ENCODE measurements around the gene METTL22. TPM values are rescaled to one million over a fixed set of nuclear protein-coding genes. Genes with fewer than 3 reads are reported as not detected.

Gene METTL22
- total and polyA plus RNA-seq, 4 experiments from 2014 or later: 6.2 to 49.8 (median 28.6) TPM

DNA sequence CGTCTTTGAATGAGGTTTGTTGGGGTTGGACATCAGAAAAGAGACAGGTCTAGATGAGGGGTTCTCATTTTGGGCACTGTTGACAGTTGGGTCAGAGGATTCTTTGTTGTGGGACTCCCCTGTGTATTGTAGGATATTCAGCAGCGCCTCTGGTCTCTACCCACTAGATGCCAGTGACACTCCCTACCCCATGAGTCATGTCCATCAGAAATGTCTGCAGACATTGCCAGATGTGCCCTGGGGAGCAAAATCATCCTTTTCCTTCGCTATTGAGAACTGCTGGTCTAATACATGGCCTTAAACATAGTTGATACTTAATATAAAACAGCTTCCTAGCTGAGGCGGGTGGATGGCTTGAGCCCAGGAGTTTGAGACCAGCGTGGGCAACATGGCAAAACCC is 56.0 kb downstream of the METTL22 start:
- H3K27ac Mint-ChIP-seq: peak overlapping the region in 1 of 7 donors; percentile 29
- Histone ChIP-seq H3K4me1 (ENCODE audit: insufficient read depth, low read length) (peaks cover 17% of the 10 kb centered on the region), H3K36me3 (ENCODE audit: insufficient read depth, low read length) (no peaks in the 10 kb centered on the region), H3K9me3 (ENCODE audit: control insufficient read depth in 1 of 2, low read length in 2 of 2) (no peaks in the 10 kb centered on the region), H3K27ac (ENCODE audit: low read depth, low read length) (no peak overlapping the region), H3K4me3 (ENCODE audit: low read length in 2 of 2) (no peak overlapping the region), H3K27me3 (ENCODE audit: insufficient read depth, low read length) (no peaks in the 10 kb centered on the region)
- H3K9me3 Mint-ChIP-seq: peaks cover 0 to 9% (median 3%) of the 10 kb centered on the region in 8 donors
- no peak overlapping the region for H3K4me3 Mint-ChIP-seq
- no peak for DNase-seq
- intact Hi-C loops (cut with micrococcal nuclease): no loop called here
- peaks cover 10 to 24% (median 20%) of the 10 kb centered on the region in 4 donors for H3K4me1 Mint-ChIP-seq
- no peaks in the 10 kb centered on the region for H3K27me3 Mint-ChIP-seq
- CTCF ChIA-PET (ENCODE audit: partially characterized antibody): no interaction called here
- POLR2A ChIA-PET (ENCODE audit: partially characterized antibody): no interaction called here
- peaks cover 5 to 20% of the 10 kb centered on the region in 2 donors for H3K36me3 Mint-ChIP-seq

GRCh38 chr16:8678068-8678927 is 56.8 kb downstream of the METTL22 start:
- Histone ChIP-seq H3K4me3 (ENCODE audit: low read length in 2 of 2) (no peak overlapping the region), H3K27ac (ENCODE audit: low read depth, low read length) (no peak overlapping the region), H3K4me1 (ENCODE audit: insufficient read depth, low read length) (peaks cover 17% of the 10 kb centered on the region), H3K36me3 (ENCODE audit: insufficient read depth, low read length) (no peaks in the 10 kb centered on the region), H3K27me3 (ENCODE audit: insufficient read depth, low read length) (no peaks in the 10 kb centered on the region), H3K9me3 (ENCODE audit: control insufficient read depth in 1 of 2, low read length in 2 of 2) (no peaks in the 10 kb centered on the region)
- peak overlapping the region in 1 of 7 donors; percentile 12 for H3K27ac Mint-ChIP-seq
- no peak overlapping the region for H3K4me3 Mint-ChIP-seq
- H3K9me3 Mint-ChIP-seq: peaks cover 0 to 9% (median 3%) of the 10 kb centered on the region in 8 donors
- peaks cover 5 to 20% of the 10 kb centered on the region in 2 donors for H3K36me3 Mint-ChIP-seq
- H3K27me3 Mint-ChIP-seq: no peaks in the 10 kb centered on the region
- no peak for DNase-seq
- intact Hi-C loops (cut with micrococcal nuclease): no loop called here
- ChIA-PET POLR2A (ENCODE audit: partially characterized antibody) (no interaction called here), CTCF (ENCODE audit: partially characterized antibody) (no interaction called here)
- H3K4me1 Mint-ChIP-seq: peaks cover 10 to 24% (median 20%) of the 10 kb centered on the region in 4 donors

- Histone ChIP-seq H3K9me3 (ENCODE audit: control insufficient read depth in 1 of 2, low read length in 2 of 2) (no peaks in the 10 kb centered on the region), H3K27ac (ENCODE audit: low read depth, low read length) (no peak overlapping the region), H3K4me3 (ENCODE audit: low read length in 2 of 2) (no peak overlapping the region), H3K27me3 (ENCODE audit: insufficient read depth, low read length) (no peaks in the 10 kb centered on the region), H3K36me3 (ENCODE audit: insufficient read depth, low read length) (no peaks in the 10 kb centered on the region), H3K4me1 (ENCODE audit: insufficient read depth, low read length) (peaks cover 12% of the 10 kb centered on the region)
- Mint-ChIP-seq H3K36me3 (peaks cover 10 to 20% of the 10 kb centered on the region in 2 donors), H3K4me1 (peaks cover 10 to 19% (median 15%) of the 10 kb centered on the region in 4 donors), H3K4me3 (no peak overlapping the region), H3K27ac (no peak overlapping the region), H3K27me3 (no peaks in the 10 kb centered on the region), H3K9me3 (peaks cover 0 to 9% (median 3%) of the 10 kb centered on the region in 8 donors)
- intact Hi-C loops (cut with micrococcal nuclease): no loop called here
- POLR2A ChIA-PET (ENCODE audit: partially characterized antibody): no interaction called here
- DNase-seq: no peak
- CTCF ChIA-PET (ENCODE audit: partially characterized antibody): no interaction called here
Observed at GRCh38 chr16:8679151-8679550, 57.7 kb downstream of the METTL22 start.

- ChIA-PET CTCF (ENCODE audit: partially characterized antibody) (no interaction called here), POLR2A (ENCODE audit: partially characterized antibody) (interaction anchor here (0.9 kb wide), 1 partner anchor 14 kb away, joined by 3 read pairs; no protein-coding TSS in a partner anchor)
- no peak for DNase-seq
Observed at GRCh38 chr16:8682551-8683259, 61.2 kb downstream of the METTL22 start.

DNA sequence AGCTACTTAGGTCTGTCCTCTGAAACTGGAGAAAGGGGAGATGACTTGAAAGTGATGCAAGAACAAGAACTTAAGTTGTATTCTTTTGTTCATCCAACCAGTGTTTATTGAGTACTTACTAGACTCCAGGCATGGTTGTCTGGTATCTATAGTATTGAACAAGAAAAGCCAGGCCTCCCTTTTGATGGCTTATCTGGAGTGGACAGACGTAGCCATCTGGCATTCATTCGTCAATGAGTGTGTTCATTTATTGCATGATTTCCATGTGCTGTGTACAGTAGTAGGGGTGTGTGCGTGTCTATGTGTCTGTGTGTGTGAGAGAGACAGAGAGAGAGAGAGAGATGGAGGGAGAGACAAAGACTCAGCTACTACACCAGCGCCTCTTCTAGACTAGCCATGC is 62.1 kb downstream of the METTL22 start:
- intact Hi-C loops (cut with micrococcal nuclease): no loop called here
- ChIA-PET CTCF (ENCODE audit: partially characterized antibody) (no interaction called here), POLR2A (ENCODE audit: partially characterized antibody) (no interaction called here)

More at GRCh38 chr16:8682551-8683259, 61.2 kb downstream of the METTL22 start:
- H3K27ac ChIP-seq (ENCODE audit: low read depth, low read length): no peak overlapping the region
- no peaks in the 10 kb centered on the region for H3K9me3 ChIP-seq (ENCODE audit: control insufficient read depth in 1 of 2, low read length in 2 of 2)
- H3K27me3 Mint-ChIP-seq: no peaks in the 10 kb centered on the region
- intact Hi-C loops (cut with micrococcal nuclease): no loop called here
- H3K9me3 Mint-ChIP-seq: peaks cover 0 to 12% (median 4%) of the 10 kb centered on the region in 8 donors
- no peaks in the 10 kb centered on the region for H3K36me3 ChIP-seq (ENCODE audit: insufficient read depth, low read length)
- peaks cover 0 to 5% (median 4%) of the 10 kb centered on the region in 4 donors for H3K4me1 Mint-ChIP-seq
- H3K4me3 Mint-ChIP-seq: no peak overlapping the region
- H3K27me3 ChIP-seq (ENCODE audit: insufficient read depth, low read length): no peaks in the 10 kb centered on the region
- no peaks in the 10 kb centered on the region for H3K4me1 ChIP-seq (ENCODE audit: insufficient read depth, low read length)
- H3K36me3 Mint-ChIP-seq: peaks cover 10 to 27% of the 10 kb centered on the region in 2 donors
- no peak overlapping the region for H3K27ac Mint-ChIP-seq
- no peak overlapping the region for H3K4me3 ChIP-seq (ENCODE audit: low read length in 2 of 2)

GRCh38 chr16:8685617-8686016 is 64.1 kb downstream of the METTL22 start:
- H3K9me3 ChIP-seq (ENCODE audit: control insufficient read depth in 1 of 2, low read length in 2 of 2): no peaks in the 10 kb centered on the region
- intact Hi-C loops (cut with micrococcal nuclease): no loop called here
- no peak overlapping the region for H3K4me3 ChIP-seq (ENCODE audit: low read length in 2 of 2)
- H3K9me3 Mint-ChIP-seq: peaks cover 0 to 19% (median 12%) of the 10 kb centered on the region in 8 donors
- no peak for DNase-seq
- CTCF ChIA-PET (ENCODE audit: partially characterized antibody): interaction anchor here (1.0 kb wide), 1 partner anchor 10 kb away, joined by 3 read pairs; no protein-coding TSS in a partner anchor
- H3K27me3 ChIP-seq (ENCODE audit: insufficient read depth, low read length): no peaks in the 10 kb centered on the region
- H3K4me3 Mint-ChIP-seq: no peak overlapping the region
- H3K4me1 ChIP-seq (ENCODE audit: insufficient read depth, low read length): no peaks in the 10 kb centered on the region
- H3K36me3 ChIP-seq (ENCODE audit: insufficient read depth, low read length): no peaks in the 10 kb centered on the region
- no peak overlapping the region for H3K27ac ChIP-seq (ENCODE audit: low read depth, low read length)
- peaks cover 21 to 28% of the 10 kb centered on the region in 2 donors for H3K36me3 Mint-ChIP-seq
- peaks cover 0 to 2% (median 0%) of the 10 kb centered on the region in 4 donors for H3K4me1 Mint-ChIP-seq
- peak overlapping the region in 1 of 7 donors; percentile 64 for H3K27ac Mint-ChIP-seq
- POLR2A ChIA-PET (ENCODE audit: partially characterized antibody): no interaction called here
- no peaks in the 10 kb centered on the region for H3K27me3 Mint-ChIP-seq

More for the DNA sequence above, 62.1 kb downstream of the METTL22 start:
- Histone ChIP-seq H3K27me3 (ENCODE audit: insufficient read depth, low read length) (no peaks in the 10 kb centered on the region), H3K36me3 (ENCODE audit: insufficient read depth, low read length) (no peaks in the 10 kb centered on the region), H3K27ac (ENCODE audit: low read depth, low read length) (no peak overlapping the region), H3K4me3 (ENCODE audit: low read length in 2 of 2) (no peak overlapping the region), H3K4me1 (ENCODE audit: insufficient read depth, low read length) (no peaks in the 10 kb centered on the region), H3K9me3 (ENCODE audit: control insufficient read depth in 1 of 2, low read length in 2 of 2) (no peaks in the 10 kb centered on the region)
- DNase-seq: no peak
- no peak overlapping the region for H3K4me3 Mint-ChIP-seq
- H3K36me3 Mint-ChIP-seq: peaks cover 13 to 27% of the 10 kb centered on the region in 2 donors
- H3K4me1 Mint-ChIP-seq: peaks cover 0 to 5% (median 4%) of the 10 kb centered on the region in 4 donors
- H3K27me3 Mint-ChIP-seq: no peaks in the 10 kb centered on the region
- H3K27ac Mint-ChIP-seq: peak overlapping the region in 3 of 7 donors; percentile 4 to 72 (median 36)
- H3K9me3 Mint-ChIP-seq: peaks cover 0 to 11% (median 4%) of the 10 kb centered on the region in 8 donors

DNA sequence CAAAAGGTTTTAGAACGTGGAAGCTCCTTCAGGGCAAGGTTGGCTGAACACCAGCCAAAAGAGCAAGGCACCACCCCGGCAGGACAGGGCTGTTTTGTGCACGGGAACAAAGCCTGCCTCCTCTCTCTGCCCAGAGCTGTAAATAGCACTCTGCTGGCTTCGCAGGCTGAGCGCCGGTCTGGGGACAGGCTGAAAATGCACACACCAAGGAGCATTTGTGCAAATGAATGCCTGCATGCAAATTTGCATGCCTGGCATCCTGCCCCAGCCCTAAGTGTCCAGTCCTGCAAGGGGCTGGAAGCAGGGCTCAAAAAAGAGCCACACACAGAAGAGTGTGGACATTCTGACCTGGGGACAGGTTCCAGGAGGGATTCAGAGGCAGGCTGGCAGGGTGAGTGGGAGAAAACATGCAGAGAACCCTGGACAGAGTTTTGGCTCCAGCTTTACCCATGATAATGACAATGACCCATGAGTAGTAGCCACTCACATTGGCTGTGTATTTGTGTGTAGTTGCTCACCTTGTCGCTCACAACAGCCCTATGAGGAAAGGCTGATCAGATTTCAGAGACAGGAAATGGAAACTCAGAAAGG is 64.6 kb downstream of the METTL22 start:
- Mint-ChIP-seq H3K4me1 (peaks cover 0 to 2% (median 0%) of the 10 kb centered on the region in 4 donors), H3K27me3 (no peaks in the 10 kb centered on the region), H3K27ac (no peak overlapping the region), H3K36me3 (peaks cover 27 to 32% of the 10 kb centered on the region in 2 donors), H3K9me3 (peaks cover 0 to 22% (median 15%) of the 10 kb centered on the region in 8 donors), H3K4me3 (no peak overlapping the region)
- ChIA-PET POLR2A (ENCODE audit: partially characterized antibody) (no interaction called here), CTCF (ENCODE audit: partially characterized antibody) (interaction anchor here (1.0 kb wide), 1 partner anchor 10 kb away, joined by 3 read pairs; no protein-coding TSS in a partner anchor)
- no peak overlapping the region for H3K27ac ChIP-seq (ENCODE audit: low read depth, low read length)
- no peaks in the 10 kb centered on the region for H3K4me1 ChIP-seq (ENCODE audit: insufficient read depth, low read length)
- no peaks in the 10 kb centered on the region for H3K27me3 ChIP-seq (ENCODE audit: insufficient read depth, low read length)
- no peaks in the 10 kb centered on the region for H3K36me3 ChIP-seq (ENCODE audit: insufficient read depth, low read length)
- no peak for DNase-seq
- intact Hi-C loops (cut with micrococcal nuclease): no loop called here
- no peak overlapping the region for H3K4me3 ChIP-seq (ENCODE audit: low read length in 2 of 2)
- H3K9me3 ChIP-seq (ENCODE audit: control insufficient read depth in 1 of 2, low read length in 2 of 2): no peaks in the 10 kb centered on the region
